Renal cortical epithelial cell (primary cell): Measurements from ENCODE around the gene MC2R. TPM values are rescaled to one million over a fixed set of nuclear protein-coding genes. Genes with fewer than 3 reads are reported as not detected.

Experiments used
- total RNA-seq: library from RNA; depleted of rRNA; stranded (reverse); fragments of >200 nt; gene quantifications from 2 replicates; pipeline ENCODE4 v1.2.3, GENCODE V29; 2014

The MC2R gene
- total RNA-seq, 1 donor from 2014 or later = not detected

Other genes starting within 250 kb of the MC2R start
- 33.5 and 47.6 TPM in 2 replicates for gene FAM210A, start 189.0 kb downstream of the MC2R start, total RNA-seq
- 47.9 and 48.3 TPM in 2 replicates for gene RNMT, start 188.9 kb downstream of the MC2R start, total RNA-seq
- not detected in 2 replicates for gene MC5R, start 91.4 kb downstream of the MC2R start, total RNA-seq
- gene ZNF519, start 216.9 kb upstream of the MC2R start, total RNA-seq = 2.9 and 5.0 TPM in 2 replicates